ENCODE results near the gene PGAP1. TPM values are rescaled to one million over a fixed set of nuclear protein-coding genes. Genes with fewer than 3 reads are reported as not detected.

PGAP1 gene
- polyA plus RNA-seq, 1 of the 3 experiments (the other 2 are of a cell fraction) = 3.4 TPM

DNA sequence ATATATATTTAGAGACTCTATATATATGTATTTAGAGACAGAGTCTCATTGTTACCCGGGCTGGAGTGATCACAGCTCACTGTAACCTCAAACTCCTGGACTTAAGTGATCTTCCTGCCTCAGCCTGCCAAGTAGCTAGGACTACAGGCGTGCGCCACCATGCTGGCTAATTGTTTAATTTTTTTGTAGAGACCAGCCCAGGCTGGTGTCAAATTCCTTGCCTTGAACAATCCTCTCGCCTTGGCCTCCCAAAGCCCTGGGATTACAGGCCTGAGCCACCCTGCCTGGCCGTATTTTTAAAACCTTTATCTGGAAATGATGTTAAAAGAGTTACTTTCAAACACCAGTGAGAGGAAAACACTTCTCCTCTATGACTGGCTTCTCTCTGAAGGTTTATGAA is 30.9 kb upstream of the PGAP1 start:
- no peaks in the 10 kb centered on the region for H3K27me3 ChIP-seq (ENCODE audit: insufficient read depth)
- H3K4me1 ChIP-seq (ENCODE audit: control insufficient read depth in 1 of 2, insufficient read depth in 2 of 2, low read depth in 1 of 2, low read length in 1 of 2) = no peaks in the 10 kb centered on the region
- H3K36me3 ChIP-seq (replicated peaks in 1 of 2; ENCODE audit: control insufficient read depth in 1 of 2, insufficient read depth in 2 of 2, low read length in 1 of 2) = no peaks in the 10 kb centered on the region
- no peaks in the 10 kb centered on the region for H3K79me2 ChIP-seq (ENCODE audit: insufficient read depth)
- no peaks in the 10 kb centered on the region for H3K9me3 ChIP-seq
- no peak overlapping the region for H3K27ac ChIP-seq (ENCODE audit: low read depth in 2 of 2, low read length in 1 of 2)
- no peak overlapping the region for H3K4me2 ChIP-seq
- TF ChIP-seq GABPA (IDR thresholded peaks at IDR 0.05; ENCODE audit: low read depth) (no peak), TEAD4 (IDR thresholded peaks at IDR 0.05; ENCODE audit: borderline replicate concordance, insufficient read depth) (no peak), YY1 (IDR thresholded peaks at IDR 0.05; ENCODE audit: low read depth) (no peak), EP300 (IDR thresholded peaks at IDR 0.05; ENCODE audit: borderline replicate concordance in 1 of 2, low read depth in 1 of 2, low read length in 1 of 2) (no peak), RAD21 (IDR thresholded peaks at IDR 0.05; ENCODE audit: low read length) (no peak), REST (IDR thresholded peaks at IDR 0.05; ENCODE audit: low read depth, low read length) (no peak), SIN3A (IDR thresholded peaks at IDR 0.05; ENCODE audit: borderline replicate concordance, low read depth, low read length) (no peak), RXRA (IDR thresholded peaks at IDR 0.05; ENCODE audit: borderline replicate concordance, low read depth) (no peak), PBX3 (IDR thresholded peaks at IDR 0.05) (no peak), POLR2AphosphoS5 (IDR thresholded peaks at IDR 0.05; ENCODE audit: low read depth, low read length) (no peak)
- TF ChIP-seq, protein P1, sequence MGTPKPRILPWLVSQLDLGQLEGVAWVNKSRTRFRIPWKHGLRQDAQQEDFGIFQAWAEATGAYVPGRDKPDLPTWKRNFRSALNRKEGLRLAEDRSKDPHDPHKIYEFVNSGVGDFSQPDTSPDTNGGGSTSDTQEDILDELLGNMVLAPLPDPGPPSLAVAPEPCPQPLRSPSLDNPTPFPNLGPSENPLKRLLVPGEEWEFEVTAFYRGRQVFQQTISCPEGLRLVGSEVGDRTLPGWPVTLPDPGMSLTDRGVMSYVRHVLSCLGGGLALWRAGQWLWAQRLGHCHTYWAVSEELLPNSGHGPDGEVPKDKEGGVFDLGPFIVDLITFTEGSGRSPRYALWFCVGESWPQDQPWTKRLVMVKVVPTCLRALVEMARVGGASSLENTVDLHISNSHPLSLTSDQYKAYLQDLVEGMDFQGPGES (IDR thresholded peaks at IDR 0.05; ENCODE audit: low read depth, low read length) = no peak
- TF ChIP-seq, protein P2, sequence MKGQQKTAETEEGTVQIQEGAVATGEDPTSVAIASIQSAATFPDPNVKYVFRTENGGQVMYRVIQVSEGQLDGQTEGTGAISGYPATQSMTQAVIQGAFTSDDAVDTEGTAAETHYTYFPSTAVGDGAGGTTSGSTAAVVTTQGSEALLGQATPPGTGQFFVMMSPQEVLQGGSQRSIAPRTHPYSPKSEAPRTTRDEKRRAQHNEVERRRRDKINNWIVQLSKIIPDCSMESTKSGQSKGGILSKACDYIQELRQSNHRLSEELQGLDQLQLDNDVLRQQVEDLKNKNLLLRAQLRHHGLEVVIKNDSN (IDR thresholded peaks at IDR 0.05; ENCODE audit: borderline replicate concordance, low read depth) = no peak
- TF ChIP-seq, protein P3, sequence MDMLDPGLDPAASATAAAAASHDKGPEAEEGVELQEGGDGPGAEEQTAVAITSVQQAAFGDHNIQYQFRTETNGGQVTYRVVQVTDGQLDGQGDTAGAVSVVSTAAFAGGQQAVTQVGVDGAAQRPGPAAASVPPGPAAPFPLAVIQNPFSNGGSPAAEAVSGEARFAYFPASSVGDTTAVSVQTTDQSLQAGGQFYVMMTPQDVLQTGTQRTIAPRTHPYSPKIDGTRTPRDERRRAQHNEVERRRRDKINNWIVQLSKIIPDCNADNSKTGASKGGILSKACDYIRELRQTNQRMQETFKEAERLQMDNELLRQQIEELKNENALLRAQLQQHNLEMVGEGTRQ (IDR thresholded peaks at IDR 0.05; ENCODE audit: borderline replicate concordance, low read depth, low read length) = no peak
- no peaks in the 10 kb centered on the region for H3F3A ChIP-seq (replicated peaks; ENCODE audit: insufficient read depth)
- DNase-seq = no peak
- CTCF ChIA-PET = interaction anchor here (1.4 kb wide), 1 partner anchor 21 kb away, joined by 4 read pairs; no protein-coding TSS in a partner anchor
- POLR2A ChIA-PET = no interaction called here
- H4K20me1 ChIP-seq (ENCODE audit: insufficient read depth) = no peaks in the 10 kb centered on the region
- no peak overlapping the region for H3K9ac ChIP-seq
- WGBS (ENCODE audit: low lambda C conversion rate) = 81% methylated on average over 5 of the region's 5 CpGs
- H2AFZ ChIP-seq (ENCODE audit: low read depth) = no peak overlapping the region
- no peaks in the 10 kb centered on the region for H3K9me2 ChIP-seq
- no peak overlapping the region for H3K4me3 ChIP-seq (ENCODE audit: low read depth in 2 of 2, low read length in 1 of 2)
